HG03097 (cell line): ENCODE results near the gene AQP3.
"Not testable (repeated sequence)": the region's sequence is repeated elsewhere in the genome, so short reads cannot be mapped to it uniquely, and the experiment has no call there.

Experiments
- ATAC-seq: cut with Tn5 transposase; IDR thresholded peaks from one replicate; pipeline ENCODE4 v1.9.1; 2021; ENCODE audit not compliant: unreplicated experiment, low FRiP score

The AQP3 gene

DNA sequence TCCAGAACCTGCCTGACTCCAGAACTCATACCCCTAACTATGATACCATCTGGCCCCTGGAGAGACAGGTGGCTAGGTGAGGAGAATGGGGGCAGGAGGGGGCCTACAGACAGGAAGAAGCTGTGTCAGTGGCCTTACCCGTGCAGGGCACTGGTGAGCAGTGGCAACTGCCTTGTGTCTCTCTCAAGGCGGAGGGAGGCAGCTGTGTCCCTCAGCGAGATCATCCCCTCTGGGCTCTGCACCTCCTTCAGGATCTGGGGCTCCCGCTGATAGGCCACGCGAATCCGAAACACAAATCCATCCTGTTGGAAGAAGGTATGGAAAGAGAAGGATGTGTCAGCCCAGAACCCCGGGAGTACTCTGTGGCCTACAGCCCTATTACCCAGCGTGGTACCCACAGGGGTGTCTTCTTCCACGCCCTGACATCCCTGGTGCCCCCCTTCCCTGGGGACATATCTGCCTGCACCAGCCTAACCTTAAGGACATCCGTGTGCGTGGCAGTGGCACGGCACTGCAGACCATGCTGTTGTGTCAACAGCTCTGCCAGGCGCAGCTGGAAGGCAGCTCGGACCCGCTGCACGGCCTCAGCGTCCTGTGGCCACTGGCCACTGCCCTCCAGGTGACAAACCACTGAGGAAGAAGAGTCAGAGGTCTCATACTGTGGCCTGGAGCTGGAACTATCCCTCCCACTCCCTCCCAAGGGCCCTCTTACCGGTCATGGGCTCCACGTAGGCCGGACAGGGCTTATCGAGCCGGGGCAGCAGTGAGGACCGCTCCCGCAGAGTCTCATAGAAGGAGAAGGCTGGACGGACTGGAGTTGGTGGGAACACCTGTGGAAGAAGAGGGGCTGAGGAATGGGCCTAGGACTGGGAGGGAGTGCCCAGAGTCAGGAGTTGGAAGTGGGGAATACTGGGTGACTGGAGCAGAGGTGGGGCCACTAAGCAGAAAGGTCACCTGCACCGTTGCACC lies 18.5 kb upstream of the AQP3 start:
- ATAC-seq: no peak

DNA sequence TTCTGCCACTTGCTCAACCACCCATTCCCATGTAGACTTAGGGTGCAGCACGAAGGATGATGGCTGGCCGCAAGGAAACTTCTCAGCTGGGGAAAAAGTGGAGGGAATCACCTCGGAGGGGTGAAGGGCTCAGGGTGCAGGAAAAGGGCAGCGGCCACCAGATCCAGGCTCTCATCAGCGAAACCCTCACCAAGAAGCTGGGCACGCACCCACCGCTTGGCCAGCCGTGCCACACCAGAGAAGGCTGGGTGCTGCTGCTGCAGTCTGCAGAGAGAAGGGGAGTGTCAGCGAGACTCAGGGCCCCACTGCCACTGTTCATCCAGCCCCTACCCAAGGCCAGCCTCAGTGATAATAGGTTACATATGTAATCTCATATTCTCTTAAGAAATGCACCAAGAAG lies 17.7 kb upstream of the AQP3 start:
- ATAC-seq: no peak

DNA sequence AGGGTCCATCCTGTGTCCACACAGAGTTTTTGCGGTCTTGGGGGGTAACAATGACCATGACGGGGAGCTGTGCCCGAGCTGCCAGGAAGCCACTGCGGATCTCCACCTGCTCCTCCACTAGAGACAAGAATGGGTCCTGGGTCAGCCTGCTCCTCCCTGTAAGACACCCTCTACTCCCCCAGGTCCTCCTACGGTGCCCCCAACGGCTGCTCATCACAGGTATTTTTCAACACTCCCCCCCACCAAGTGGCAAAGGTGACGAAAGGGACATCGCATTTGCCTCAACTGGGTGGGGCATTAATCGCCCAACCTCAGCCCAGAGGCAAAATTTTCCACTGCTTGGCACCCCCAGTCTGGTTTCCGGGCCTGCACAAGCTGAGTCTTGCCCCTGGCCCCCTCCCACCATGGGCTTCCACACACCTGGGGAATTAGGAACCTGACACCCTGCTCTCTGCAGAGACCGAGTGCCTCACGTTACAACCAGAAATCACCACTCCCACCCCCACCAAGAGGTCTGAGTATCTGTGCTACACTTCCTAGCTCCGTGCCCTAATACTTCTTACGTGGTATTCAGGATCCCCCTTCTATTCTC lies 16.7 kb upstream of the AQP3 start:
- ATAC-seq: no peak

DNA sequence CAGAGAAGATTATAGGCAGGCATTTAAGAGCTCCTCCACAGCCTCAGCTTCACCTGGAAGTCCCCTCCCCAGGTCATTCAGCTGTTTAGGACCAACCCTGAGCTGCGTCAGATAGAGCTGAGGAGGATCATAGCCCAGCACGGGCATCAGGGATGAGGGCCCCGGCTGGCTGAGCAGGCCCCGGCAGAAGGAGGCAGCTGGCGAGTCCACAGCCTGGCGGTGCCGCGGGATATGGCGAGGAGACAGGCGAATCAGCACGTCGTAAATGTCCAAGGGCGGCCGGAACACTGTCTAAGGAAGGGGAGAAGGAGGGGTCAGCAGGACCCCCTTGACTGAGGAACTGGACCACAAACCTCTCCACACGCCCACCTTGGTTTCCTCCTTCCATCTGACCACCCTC lies 15.8 kb upstream of the AQP3 start:
- no peak for ATAC-seq

DNA sequence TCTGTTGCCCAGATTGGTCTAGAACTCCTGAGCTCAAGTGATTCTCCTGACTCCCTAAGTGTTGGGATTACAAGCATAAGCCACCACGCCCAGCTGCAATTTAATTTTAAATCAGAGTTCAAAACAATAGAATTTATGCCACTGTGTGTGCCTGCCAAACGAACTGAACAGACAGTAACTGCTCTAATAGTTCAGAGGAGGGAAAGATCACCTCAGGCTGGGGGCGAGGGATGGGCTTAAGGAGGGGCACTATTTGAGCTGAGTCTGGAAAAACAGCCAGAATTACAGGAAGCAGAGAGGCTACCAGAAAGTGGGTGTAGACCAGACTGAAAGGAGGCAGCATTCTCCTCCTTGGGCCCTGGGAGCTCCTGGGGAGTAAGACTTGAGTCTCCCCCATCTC lies 14.1 kb upstream of the AQP3 start:
- no peak for ATAC-seq

DNA sequence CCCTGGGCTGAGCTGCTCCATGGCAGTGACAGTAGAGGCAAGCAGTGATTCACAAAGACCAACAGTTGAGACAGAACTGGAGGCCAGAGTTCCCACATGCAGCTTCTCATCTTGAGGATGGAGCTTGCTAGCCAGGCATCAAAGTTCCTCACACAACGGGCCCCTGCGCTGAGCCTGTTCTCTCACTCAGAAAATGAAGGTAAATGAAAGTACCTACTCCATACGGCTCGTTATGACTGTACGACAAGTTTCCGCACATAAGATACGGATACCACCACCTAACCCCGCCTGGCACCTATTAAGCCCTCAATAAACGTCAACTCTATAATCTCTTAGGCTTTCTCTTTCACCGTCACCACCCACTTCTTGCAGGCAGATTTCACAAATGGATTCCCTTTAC lies 13.5 kb upstream of the AQP3 start:
- no peak for ATAC-seq

DNA sequence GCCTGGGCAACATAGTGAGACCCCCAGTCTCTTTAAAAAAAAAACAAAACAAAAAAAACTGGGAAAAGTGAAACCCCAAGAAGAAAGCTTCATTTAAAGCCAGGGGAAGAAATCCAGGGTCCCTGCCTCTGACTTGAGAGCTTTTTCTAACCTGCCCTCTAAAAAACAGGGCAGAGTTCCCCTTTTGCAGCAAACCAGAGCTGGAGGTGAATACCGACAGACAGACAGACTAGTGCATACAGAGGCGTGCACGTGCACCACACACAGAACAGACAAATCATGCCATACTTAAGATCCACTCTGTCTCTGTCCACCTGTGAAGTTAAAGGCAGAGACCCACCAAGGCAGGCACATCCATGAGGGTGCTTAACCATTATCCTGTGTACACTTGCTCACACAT lies 11.7 kb upstream of the AQP3 start:
- ATAC-seq: no peak

DNA sequence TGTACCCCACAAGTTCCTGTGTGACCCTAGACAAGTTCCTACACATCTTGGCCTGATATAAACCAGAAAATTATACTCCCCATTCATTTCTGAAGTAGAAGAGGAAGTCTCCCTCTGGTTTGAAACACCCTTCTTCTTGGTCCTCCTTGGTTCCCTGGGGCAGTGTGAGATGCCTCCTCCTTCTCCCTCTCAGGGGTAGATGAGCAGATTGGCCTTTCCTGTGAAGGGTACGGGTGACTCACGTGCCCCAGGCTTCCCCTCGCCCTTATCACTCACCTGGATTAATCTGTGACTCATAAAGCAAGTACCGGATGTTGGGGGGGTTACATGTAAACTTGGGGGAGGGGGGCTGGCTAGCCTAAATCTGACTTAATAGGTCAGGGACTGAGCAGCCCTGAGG lies 11.1 kb upstream of the AQP3 start:
- ATAC-seq: no peak

DNA sequence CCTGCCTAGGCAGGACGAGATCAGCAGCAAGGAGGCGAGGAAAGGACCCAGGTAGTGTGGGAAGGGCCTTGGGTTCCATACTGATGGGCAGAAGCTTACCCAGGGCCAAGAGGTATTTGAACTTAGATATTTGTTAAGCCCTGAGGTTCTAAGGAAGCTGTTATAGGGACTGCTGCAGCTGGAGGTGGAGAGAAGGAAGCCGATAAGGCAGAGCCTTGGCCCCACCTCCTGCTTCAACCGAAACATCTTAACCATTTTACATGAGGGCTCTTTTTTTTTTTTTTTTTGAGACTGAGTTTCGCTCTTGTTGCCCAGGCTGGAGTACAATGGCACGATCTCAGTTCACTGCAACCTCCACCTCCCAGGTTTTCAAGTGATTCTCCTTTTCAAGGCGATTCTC lies 8.6 kb upstream of the AQP3 start:
- ATAC-seq: no peak

DNA sequence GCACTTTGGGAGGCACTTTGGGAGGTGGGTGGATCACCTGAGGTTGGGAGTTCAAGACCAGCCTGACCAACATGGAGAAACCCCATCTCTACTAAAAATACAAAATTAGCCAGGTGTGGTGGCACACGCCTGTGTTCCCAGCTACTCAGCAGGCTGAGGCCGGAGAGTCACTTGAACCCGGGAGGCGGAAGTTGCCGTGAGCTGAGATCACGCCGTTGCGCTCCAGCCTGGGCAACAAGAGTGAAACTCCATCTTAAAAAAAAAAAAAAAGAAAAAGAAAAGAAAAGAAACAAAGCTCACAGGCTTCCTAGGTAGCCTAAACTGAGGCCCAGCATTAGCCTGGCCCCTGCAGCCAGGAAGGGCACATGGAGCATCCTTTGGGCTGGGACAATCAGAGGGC lies 8.1 kb upstream of the AQP3 start:
- ATAC-seq: not testable (repeated sequence)

DNA sequence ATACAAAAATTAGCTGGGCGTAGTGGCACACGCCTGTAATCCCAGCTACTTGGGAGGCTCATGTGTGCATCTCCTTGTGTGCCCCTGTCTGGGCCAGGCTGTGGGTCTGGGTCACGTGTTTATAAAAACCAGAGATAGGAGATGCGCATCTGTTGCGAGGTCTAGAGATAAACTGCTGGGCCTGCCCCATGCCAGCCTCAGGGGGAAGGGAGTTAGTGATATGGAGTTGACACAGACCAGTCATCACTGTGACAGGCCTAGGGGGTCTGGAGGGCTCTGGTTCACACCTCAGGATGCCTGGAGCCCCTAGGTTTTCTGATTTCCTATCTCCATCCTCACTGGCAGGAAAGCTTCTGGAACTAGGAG lies 7.3 kb upstream of the AQP3 start:
- ATAC-seq: not testable (repeated sequence)

DNA sequence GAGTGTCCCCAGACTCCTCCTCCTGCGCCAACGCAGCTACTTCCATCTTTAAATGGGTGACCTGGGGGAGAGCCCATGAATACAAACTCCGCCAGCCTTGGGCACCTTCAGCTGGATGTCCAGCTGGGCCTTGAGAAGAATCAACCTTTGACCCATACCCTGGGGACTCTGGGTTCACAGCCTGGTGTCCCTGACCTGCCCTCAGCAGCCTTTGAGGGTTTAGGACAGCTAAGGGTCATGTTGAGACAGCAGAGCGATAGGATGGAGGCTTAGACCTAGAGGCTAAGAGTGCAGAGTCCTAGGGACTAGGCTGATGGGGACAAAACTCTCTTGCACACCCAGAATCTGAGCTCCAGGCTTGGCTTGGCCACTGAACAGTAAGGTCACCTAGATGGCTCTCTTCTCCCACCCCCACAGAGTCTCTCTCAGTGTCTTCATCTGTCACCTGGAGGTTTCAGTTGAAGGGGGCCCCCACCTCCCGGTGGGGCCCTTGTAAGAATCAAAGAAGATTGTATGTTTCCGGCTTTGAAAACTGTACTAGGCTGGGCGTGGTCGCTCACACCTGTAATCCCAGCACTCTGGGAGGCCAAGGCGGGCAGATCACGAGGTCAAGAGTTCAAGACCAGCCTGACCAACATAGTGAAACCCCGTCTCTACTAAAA lies 6.7 kb upstream of the AQP3 start:
- no peak for ATAC-seq

DNA sequence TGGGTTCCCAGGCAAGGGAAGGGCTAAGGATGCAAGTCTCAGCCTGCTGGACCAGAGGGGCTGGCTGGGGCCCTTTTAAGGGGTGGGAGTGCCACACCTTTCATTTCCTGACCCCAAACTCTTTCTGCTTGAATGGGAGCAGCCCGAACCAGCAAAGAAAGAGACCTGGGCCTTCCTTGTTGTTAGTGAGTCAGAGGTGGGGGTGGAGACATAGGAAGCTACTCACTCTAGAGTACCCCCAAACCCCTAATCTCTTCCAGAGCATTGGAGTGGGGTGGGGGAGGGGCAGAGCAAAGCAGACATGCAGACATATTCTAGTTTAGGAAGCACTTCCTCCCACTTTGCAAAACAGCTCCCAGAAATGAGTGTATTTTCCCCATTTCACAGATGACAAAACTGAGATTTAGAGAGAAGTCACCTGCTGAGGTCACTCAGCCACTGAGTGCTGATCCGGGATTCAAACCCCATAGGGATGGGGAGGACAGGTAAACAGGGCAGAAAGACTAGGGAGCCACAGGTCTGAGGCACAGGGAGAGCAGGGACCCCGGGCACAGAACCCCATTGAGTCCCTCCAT lies 6.0 kb upstream of the AQP3 start:
- no peak for ATAC-seq

DNA sequence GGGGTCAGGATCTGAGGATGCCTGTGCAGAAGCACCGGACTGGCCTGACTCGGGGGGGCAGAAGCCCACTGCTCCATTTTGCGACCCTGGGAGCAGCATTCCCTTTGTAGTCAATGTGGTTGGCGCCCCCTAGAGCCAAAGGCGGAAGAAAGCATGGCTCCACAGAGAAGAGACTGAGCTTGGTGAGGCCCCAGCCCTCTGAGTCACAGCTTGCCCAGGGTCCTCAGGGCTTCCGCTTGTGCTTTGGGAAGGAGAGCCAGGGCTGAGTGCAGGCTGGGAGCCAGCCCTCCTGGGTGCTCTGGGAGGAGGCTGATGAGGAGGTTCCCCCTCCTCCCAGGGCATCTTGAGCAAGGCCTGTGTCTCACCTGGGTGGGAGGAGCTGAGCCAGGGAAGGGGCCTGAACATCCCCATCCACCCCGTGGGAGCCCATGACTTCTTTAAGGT lies 5.5 kb upstream of the AQP3 start:
- ATAC-seq: no peak

DNA sequence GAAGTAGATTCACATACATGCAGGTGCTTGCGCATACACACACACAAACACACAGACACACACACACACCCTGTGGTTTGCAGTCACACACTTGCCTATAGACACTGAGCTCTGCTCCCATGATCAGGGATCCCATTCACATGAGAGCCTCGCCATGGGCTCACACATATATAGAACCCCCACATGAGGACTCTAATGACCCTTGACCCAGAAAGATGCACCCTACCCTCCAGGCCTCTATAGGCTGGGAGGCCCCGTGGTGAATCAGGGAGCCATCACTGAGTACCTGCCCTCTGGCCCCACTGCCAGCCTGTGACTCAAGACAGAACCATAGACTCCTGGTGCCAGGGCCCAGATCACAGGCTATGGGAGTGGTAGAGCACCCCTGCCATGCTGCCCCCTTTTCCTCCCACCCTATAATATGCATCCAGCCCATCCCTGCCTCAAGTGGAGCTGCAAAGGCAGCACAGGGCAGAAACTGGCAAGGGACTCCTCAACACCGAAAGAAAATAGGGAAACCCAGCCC lies 3.3 kb upstream of the AQP3 start:
- ATAC-seq: no peak

DNA sequence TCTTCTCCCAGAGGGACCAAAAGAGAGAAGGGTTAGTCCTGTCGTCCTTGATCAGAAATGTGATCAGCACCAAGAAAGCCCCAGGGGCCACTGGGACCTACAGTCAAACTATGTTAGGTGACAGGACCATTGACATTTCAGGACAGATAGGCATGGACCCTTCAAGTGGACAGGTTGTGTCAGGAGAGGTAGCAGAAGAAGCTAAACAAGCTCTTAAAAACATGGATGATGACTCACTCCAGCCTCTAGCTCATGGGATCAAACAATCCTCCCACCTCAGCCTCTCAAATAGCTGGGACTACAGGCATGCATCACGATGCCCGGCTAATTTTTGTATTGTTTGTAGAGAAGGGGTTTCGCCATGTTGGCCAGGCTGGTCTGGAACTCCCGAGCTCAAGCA lies 2.3 kb upstream of the AQP3 start:
- ATAC-seq: no peak

DNA sequence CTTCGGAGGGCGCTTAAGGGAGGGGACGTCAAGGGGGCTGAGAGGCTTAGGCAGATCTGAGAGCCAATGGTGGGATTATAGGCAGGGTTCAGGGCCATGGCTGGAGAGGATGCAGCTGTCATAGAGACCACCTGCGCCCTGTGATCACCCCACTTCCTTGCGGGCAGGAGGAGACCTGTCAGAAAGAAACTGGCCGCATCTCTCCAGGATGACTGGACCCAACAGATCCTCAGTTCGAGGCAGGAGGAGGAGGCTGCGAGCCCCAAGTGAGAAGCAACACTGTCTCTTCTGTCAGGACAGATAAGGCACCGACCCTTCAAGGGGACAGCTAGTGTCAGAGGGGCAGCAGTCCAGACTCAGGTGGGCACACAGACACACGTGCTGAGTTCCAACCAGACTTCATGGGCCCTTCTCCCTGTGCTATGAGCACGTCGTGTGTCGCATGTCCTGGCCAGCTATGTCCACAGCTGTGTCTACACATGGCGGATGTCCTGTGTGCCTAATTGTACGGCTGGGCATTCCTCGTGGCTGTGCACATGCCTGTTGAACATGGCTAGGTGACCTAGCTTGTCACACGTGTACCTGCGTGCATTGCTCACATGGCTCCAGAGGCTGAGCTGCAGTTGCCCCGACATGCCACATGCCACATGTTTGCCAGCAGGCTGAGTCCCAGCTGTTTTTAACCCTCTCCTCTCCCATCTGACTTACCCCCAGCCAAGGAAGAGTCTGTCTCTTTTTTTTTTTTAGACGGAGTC lies 583 bp upstream of the AQP3 start:
- ATAC-seq: no peak

DNA sequence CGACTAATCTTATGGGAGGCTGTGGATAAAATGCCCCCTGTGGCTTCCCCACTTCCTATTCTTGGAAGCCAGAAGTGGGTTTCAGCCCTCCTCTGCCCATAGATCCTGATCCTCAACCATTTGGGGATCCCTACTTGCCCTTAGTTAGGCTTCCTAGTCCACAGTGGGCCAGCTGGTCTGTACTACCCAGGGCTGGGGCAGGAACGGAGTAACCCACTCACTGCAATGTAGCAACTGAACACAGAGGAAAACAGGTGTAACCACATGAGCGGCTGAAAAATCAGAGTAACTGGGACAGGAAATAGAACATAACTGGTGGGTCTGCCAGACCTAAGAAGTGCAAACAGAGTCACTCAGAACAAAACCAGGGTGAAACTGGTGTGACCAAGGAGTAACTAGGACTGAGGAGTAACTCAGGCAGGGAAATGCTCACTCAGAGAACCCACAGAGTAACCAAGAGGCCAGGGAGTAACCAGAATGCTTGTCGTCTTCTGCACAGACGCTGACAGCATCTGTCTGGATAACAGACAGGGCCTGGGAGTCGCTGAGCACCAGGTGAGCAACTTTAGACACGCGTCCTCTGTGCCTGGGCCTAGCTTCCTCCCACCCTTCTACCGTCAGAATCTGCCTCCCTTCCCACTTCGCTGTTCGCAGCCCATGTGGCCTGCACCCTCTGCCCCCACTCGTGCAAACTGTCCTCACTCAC lies 1.0 kb downstream of the AQP3 start:
- peak; percentile 80 for ATAC-seq

DNA sequence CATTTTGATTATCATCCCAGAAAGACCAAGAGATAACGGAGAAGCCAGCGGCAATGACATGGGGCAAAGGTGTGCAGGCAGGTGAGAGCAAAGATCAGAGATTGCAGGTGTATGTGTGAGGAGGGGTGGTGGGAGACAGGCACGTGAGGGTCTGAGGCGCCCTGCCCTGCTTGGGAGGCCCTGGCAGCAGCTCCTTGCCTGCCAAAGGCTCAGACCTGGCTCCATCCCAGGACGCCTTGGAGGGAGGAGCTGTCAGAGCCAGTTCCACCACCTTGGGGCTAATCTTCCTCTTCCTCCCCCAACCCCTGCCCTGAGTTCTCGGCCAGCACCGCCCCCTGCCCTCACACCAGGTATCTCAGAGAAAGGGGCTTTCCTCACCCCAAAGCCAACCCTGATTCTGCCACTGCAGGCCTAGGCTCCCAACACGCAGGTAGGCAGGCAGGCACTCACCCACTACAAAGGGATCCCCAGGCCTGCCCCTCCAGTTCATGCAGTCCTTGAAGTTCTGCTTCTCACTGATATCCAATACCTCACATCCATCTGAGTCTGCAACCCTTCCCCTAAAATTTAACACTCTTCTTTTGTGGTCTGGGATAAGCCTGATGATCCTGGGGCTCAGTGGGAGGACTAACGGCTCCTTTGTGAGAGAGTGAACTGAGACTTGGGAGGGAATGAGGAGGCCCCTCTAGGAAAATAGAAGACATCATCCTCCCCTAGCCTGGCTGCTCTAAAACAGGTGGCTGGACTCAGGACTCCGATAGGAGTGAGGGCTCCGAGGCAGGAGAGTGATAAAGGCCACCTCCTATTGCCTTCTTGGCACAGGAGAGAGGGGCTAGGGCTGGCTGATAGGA lies 1.8 kb downstream of the AQP3 start:
- ATAC-seq: no peak
